Measurements from ENCODE around the gene HS6ST2. TPM values are rescaled to one million over a fixed set of nuclear protein-coding genes. Genes with fewer than 3 reads are reported as not detected.

The HS6ST2 gene
- total RNA-seq (2021) (13.4 and 15.0 TPM in 2 replicates), Bru-seq, nascent RNA (percentile 57 among the genes with signal in this experiment), BruChase-seq, experiment 1, labeled RNA remaining after a 2-hour chase (percentile 54 among the genes with signal in this experiment), BruChase-seq, experiment 2, labeled RNA remaining after a 6-hour chase (percentile 51 among the genes with signal in this experiment)
- long read RNA-seq, partial matches to known transcripts = 3 of 4 reads
- long read RNA-seq, other reads (novel, unspliced or antisense) = 1 of 4 reads

- CTCF ChIA-PET = interaction anchor here (0.6 kb wide), 1 partner anchor 329 kb away, joined by 4 read pairs; no protein-coding TSS in a partner anchor
- Histone ChIP-seq H3K4me3 (peak within 1 kb of the TSS; percentile 97), H3K27ac (peak within 1 kb of the TSS; percentile 70), H3K9me2 (ENCODE audit: insufficient read depth) (no peaks in the 10 kb centered on the region), H3K4me1 (replicated peaks; ENCODE audit: insufficient read depth) (peaks cover 58% of the 10 kb centered on the region), H3K4me2 (peak within 1 kb of the TSS; percentile 89), H3K36me3 (ENCODE audit: low read depth) (no peaks in the 10 kb centered on the region), H3K9me3 (ENCODE audit: insufficient read depth, low read depth) (no peaks in the 10 kb centered on the region), H4K20me1 (ENCODE audit: insufficient read depth) (no peaks in the 10 kb centered on the region; the same call in 1 of the 2 replicates), H3K79me2 (ENCODE audit: low read depth) (peaks cover 42% of the 10 kb centered on the region), H3F3A (ENCODE audit: insufficient read depth, low read depth) (peaks cover 13% of the 10 kb centered on the region; the same call in 1 of the 2 replicates), H3K27me3 (ENCODE audit: insufficient read depth, low read depth) (no peaks in the 10 kb centered on the region), H2AFZ (peak within 1 kb of the TSS; percentile 97)
- TF ChIP-seq CTCF (conservative IDR thresholded peaks at IDR 0.05) = peak; percentile 37; the same call in 1 of the 2 replicates
- no peak for TF ChIP-seq EZH2 (IDR thresholded peaks at IDR 0.05; ENCODE audit: low read depth)
- DNase-seq = peak in 1 of 2 experiments; percentile 58
- intact Hi-C loops (cut with micrococcal nuclease; ENCODE audit: unreplicated experiment) = loop anchor here (10.0 kb wide), 1 partner anchor 123 kb away; no protein-coding TSS in a partner anchor
- POLR2A ChIA-PET (ENCODE audit: unreplicated experiment) = no interaction called here
- no TSS peak for BruUV-seq (replicated peaks)
Observed at GRCh38 chrX:132958091-132958703, at the start of gene HS6ST2. Gene HS6ST2, minus strand, starts transcription at chrX:132958629.

DNA sequence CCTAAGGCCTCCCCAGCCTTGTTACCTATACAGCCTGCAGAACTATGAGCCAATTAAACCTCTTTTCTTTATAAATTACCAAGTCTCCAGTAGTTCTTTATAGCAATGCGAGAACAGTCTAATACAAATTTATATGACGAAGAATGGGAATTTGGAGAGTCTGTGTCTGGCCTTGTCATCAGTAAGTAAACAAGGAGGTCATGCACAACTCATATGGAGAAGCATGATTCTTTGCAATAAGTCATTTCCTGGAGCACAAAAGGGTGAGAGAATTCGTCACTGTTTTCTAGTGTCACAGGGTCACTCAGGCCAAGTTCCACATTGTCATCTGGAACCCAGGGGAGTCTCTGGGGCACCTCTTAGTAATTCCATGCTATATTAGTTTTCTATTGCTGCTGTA, 49.0 kb upstream of the HS6ST2 start:
- 0 out of 2 replicates have a peak, but pooled peaks cover 3% of the 10 kb centered on the region for H4K20me1 ChIP-seq (ENCODE audit: insufficient read depth)
- no peaks in the 10 kb centered on the region for H3F3A ChIP-seq (ENCODE audit: insufficient read depth, low read depth)
- H3K27me3 ChIP-seq (ENCODE audit: insufficient read depth, low read depth) = no peaks in the 10 kb centered on the region
- CTCF ChIA-PET = no interaction called here
- intact Hi-C loops (cut with micrococcal nuclease; ENCODE audit: unreplicated experiment) = no loop called here
- H3K27ac ChIP-seq = no peak overlapping the region
- POLR2A ChIA-PET (ENCODE audit: unreplicated experiment) = no interaction called here
- H3K36me3 ChIP-seq (ENCODE audit: low read depth) = no peaks in the 10 kb centered on the region
- TF ChIP-seq EZH2 (IDR thresholded peaks at IDR 0.05; ENCODE audit: low read depth) = no peak
- TF ChIP-seq CTCF (conservative IDR thresholded peaks at IDR 0.05) = no peak
- no peaks in the 10 kb centered on the region for H3K9me3 ChIP-seq (ENCODE audit: insufficient read depth, low read depth)
- no peak overlapping the region for H3K4me3 ChIP-seq
- no peak for DNase-seq
- no peak overlapping the region for H3K4me2 ChIP-seq
- no peaks in the 10 kb centered on the region for H3K4me1 ChIP-seq (replicated peaks; ENCODE audit: insufficient read depth)
- H3K9me2 ChIP-seq (ENCODE audit: insufficient read depth) = no peaks in the 10 kb centered on the region
- no TSS peak for BruUV-seq (replicated peaks)
- no peaks in the 10 kb centered on the region for H3K79me2 ChIP-seq (ENCODE audit: low read depth)
- H2AFZ ChIP-seq = no peak overlapping the region

DNA sequence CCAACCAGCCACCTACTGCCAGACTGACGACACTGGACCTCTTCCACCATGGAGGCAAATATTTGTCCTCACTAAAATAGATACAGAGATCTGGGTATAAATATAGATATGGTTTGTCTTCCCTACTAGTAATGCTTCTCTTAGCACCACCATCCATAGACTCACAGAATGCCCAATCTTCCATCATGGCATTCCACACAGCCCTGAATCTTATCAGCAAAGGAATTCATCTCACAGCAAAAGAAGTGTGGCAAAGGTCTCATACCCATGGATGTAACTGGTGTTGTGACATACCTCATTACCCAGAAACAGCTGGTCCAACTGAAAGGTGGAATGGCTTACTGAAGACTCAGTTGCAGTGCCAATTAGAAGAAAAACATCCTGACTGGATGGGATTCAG, 47.2 kb upstream of the HS6ST2 start:
- no peaks in the 10 kb centered on the region for H3K9me3 ChIP-seq (ENCODE audit: insufficient read depth, low read depth)
- no peak for DNase-seq
- no peaks in the 10 kb centered on the region for H3K9me2 ChIP-seq (ENCODE audit: insufficient read depth)
- no peak overlapping the region for H3K27ac ChIP-seq
- BruUV-seq (replicated peaks) = no TSS peak
- H4K20me1 ChIP-seq (ENCODE audit: insufficient read depth) = 0 out of 2 replicates have a peak, but pooled peaks cover 3% of the 10 kb centered on the region
- intact Hi-C loops (cut with micrococcal nuclease; ENCODE audit: unreplicated experiment) = loop anchor here (1.0 kb wide), 2 partner anchors 167 to 665 kb away; no protein-coding TSS in a partner anchor
- no peaks in the 10 kb centered on the region for H3K27me3 ChIP-seq (ENCODE audit: insufficient read depth, low read depth)
- no peak overlapping the region for H3K4me3 ChIP-seq
- TF ChIP-seq CTCF (conservative IDR thresholded peaks at IDR 0.05) (no peak), EZH2 (IDR thresholded peaks at IDR 0.05; ENCODE audit: low read depth) (no peak)
- H3K4me1 ChIP-seq (replicated peaks; ENCODE audit: insufficient read depth) = no peaks in the 10 kb centered on the region
- no peaks in the 10 kb centered on the region for H3K36me3 ChIP-seq (ENCODE audit: low read depth)
- ChIA-PET CTCF (interaction anchor here (0.8 kb wide), 1 partner anchor 168 kb away, joined by 4 read pairs; no protein-coding TSS in a partner anchor), POLR2A (ENCODE audit: unreplicated experiment) (no interaction called here)
- no peak overlapping the region for H2AFZ ChIP-seq
- H3K79me2 ChIP-seq (ENCODE audit: low read depth) = no peaks in the 10 kb centered on the region
- no peak overlapping the region for H3K4me2 ChIP-seq
- H3F3A ChIP-seq (ENCODE audit: insufficient read depth, low read depth) = no peaks in the 10 kb centered on the region

All from PC-9 (cell line).